Pancreas (tissue), 10 donors: ENCODE results near the gene SHROOM2. TPM values are rescaled to one million over a fixed set of nuclear protein-coding genes. Genes with fewer than 3 reads are reported as not detected.

ENCODE experiments used
- ATAC-seq, 4 donors: fragments of 200-7000 bp; cut with Tn5 transposase; one replicate each; pipeline versions ENCODE4 v1.8.0 to v1.9.1; 2020; ENCODE audit warnings: mild to moderate bottlenecking in 4 of 4, moderate library complexity in 4 of 4
- DNase-seq, 6 donors: peaks; one replicate each; pipeline ENCODE4 v3.0.0-alpha.2; 2020
- FAIRE-seq: peaks from 2 replicates; lab custom pipeline; 2012; peaks lifted over from hg19 to GRCh38; lab: Jason Lieb, UNC
- H3K27ac ChIP-seq, 4 donors: fragments of 200-600 bp; sonication (generic); 1 replicate in 3 of 4; 2 replicates in 1 of 4; pipeline versions ENCODE4 v1.5.0 to v1.8.0; 2020
- H3K27me3 ChIP-seq, 4 donors: fragments of 200-600 bp; one replicate each; pipeline ENCODE4 v1.8.0; 2021
- H3K36me3 ChIP-seq, 3 donors: fragments of 200-600 bp; sonication (generic) in 1 of 3; one replicate each; pipeline versions ENCODE4 v1.5.0 to v1.8.0; 2020 to 2021
- H3K4me1 ChIP-seq, 3 donors: fragments of 200-600 bp; one replicate each; pipeline ENCODE4 v1.8.0; 2021
- H3K4me3 ChIP-seq, 4 donors: fragments of 200-600 bp; sonication (generic) in 2 of 4; one replicate each; pipeline versions ENCODE4 v1.5.0 to v1.8.0; 2020 to 2021
- H3K9me3 ChIP-seq, 4 donors: fragments of 200-600 bp; one replicate each; pipeline ENCODE4 v1.8.0; 2021
- CTCF ChIP-seq, 4 donors: fragments of 200-600 bp; sonication (generic) in 3 of 4; IDR thresholded peaks; one replicate each; pipeline versions ENCODE4 v1.5.0 to v1.8.0; 2021; ENCODE audit warnings: antibody characterized with exemption in 4 of 4
- WGBS, 2 donors: extraction: QIAGEN DNeasy Blood & Tissue Kit; methylation state at CpG; one replicate each; pipeline ENCODE4 v1.1.7; 2013; 5-methylcytosine and 5-hydroxymethylcytosine counted together
- intact Hi-C, 3 donors: fragments of 100-400 bp; cut with DNase I; formaldehyde crosslinking; loops; one replicate each; pipeline versions ENCODE4 v1.11.1 to v1.14.2; 2022
- polyA plus RNA-seq, 2 donors: library from polyadenylated mRNA; stranded (reverse); fragments of 200-250 nt; gene quantifications; one replicate each; pipeline ENCODE4 v1.2.3, GENCODE V29; 2013
- total RNA-seq, 6 donors: library from RNA; stranded (reverse); fragmentation: NEBNext Ultra II Directional in 4 of 6; extraction: Animal tissue kit (Norgen Biotek cat#: 25700) in 4 of 6; gene quantifications; one replicate each; pipeline versions ENCODE4 v1.2.1 to v1.2.4, GENCODE V29; 2021 to 2023
- donor health status: healthy with polysubstance abuse.
- donor health status: DM: no; HTN: no; CAD: no; lungs with moderate emphysema.
- donor health status: DM: no; HTN: no; CAD: no.
- donor health status: control.
- donor health status: control.
- donor health status: Bipolar disorder and iron deficiency.
- donor health status: DM: yes; HTN: yes; CAD: no.
- donor health status: DM: no; HTN: no; CAD: no.
- donor health status: DM: no; HTN: no; CAD: no.
- donor health status: DM: yes; HTN: yes; CAD: no.

Gene SHROOM2
- total and polyA plus RNA-seq, 8 donors: 3.2 to 6.6 (median 3.8) TPM

GRCh38 chrX:9947131-9947794, 161.0 kb downstream of the SHROOM2 start:
- H3K4me3 ChIP-seq: no peak overlapping the region
- H3K9me3 ChIP-seq: no peaks in the 10 kb centered on the region
- H3K27me3 ChIP-seq: no peaks in the 10 kb centered on the region
- 74 to 79% methylated on average over 10 of the region's 10 CpGs for WGBS, 2 donors
- no peak for TF ChIP-seq CTCF (IDR thresholded peaks at IDR 0.05)
- FAIRE-seq (no peak), ATAC-seq (no peak), DNase-seq (no peak)
- no peaks in the 10 kb centered on the region for H3K36me3 ChIP-seq
- no peaks in the 10 kb centered on the region for H3K4me1 ChIP-seq
- intact Hi-C loops: no loop called here
- no peak overlapping the region for H3K27ac ChIP-seq

- no peak for FAIRE-seq
- 78 to 88% methylated on average over 9 of the region's 9 CpGs for WGBS, 2 donors
- DNase-seq: no peak
- Histone ChIP-seq H3K4me1 (no peaks in the 10 kb centered on the region), H3K27ac (no peak overlapping the region), H3K27me3 (no peaks in the 10 kb centered on the region), H3K9me3 (no peaks in the 10 kb centered on the region), H3K4me3 (no peak overlapping the region), H3K36me3 (no peaks in the 10 kb centered on the region)
- ATAC-seq: peak in 1 of 4 donors; percentile 41
- TF ChIP-seq CTCF (IDR thresholded peaks at IDR 0.05): no peak
- intact Hi-C loops: no loop called here
Observed at GRCh38 chrX:9948406-9948805, 162.2 kb downstream of the SHROOM2 start.

GRCh38 chrX:9952300-9952699, 166.1 kb downstream of the SHROOM2 start:
- TF ChIP-seq CTCF (IDR thresholded peaks at IDR 0.05): no peak
- no peak for ATAC-seq
- no peak for FAIRE-seq

GRCh38 chrX:9953396-9953795, 167.2 kb downstream of the SHROOM2 start:
- H3K9me3 ChIP-seq: no peaks in the 10 kb centered on the region
- no peak for DNase-seq
- no peak for FAIRE-seq
- TF ChIP-seq CTCF (IDR thresholded peaks at IDR 0.05): no peak
- no peak overlapping the region for H3K4me3 ChIP-seq
- intact Hi-C loops: no loop called here
- H3K27me3 ChIP-seq: no peaks in the 10 kb centered on the region
- no peak overlapping the region for H3K27ac ChIP-seq
- H3K36me3 ChIP-seq: no peaks in the 10 kb centered on the region
- H3K4me1 ChIP-seq: no peaks in the 10 kb centered on the region
- ATAC-seq: no peak
- 93 to 97% methylated on average over 2 of the region's 2 CpGs for WGBS, 2 donors

More at GRCh38 chrX:9952300-9952699, 166.1 kb downstream of the SHROOM2 start:
- Histone ChIP-seq H3K27me3 (no peaks in the 10 kb centered on the region), H3K4me1 (no peaks in the 10 kb centered on the region), H3K36me3 (no peaks in the 10 kb centered on the region), H3K4me3 (no peak overlapping the region), H3K27ac (no peak overlapping the region), H3K9me3 (no peaks in the 10 kb centered on the region)
- 39 to 52% methylated on average over 1 of the region's 1 CpG for WGBS, 2 donors
- intact Hi-C loops: no loop called here
- no peak for DNase-seq

- FAIRE-seq (no peak), DNase-seq (no peak), ATAC-seq (no peak)
- no peak overlapping the region for H3K4me3 ChIP-seq
- WGBS, 2 donors: 73 to 92% methylated on average over 6 of the region's 6 CpGs
- H3K27me3 ChIP-seq: no peaks in the 10 kb centered on the region
- H3K27ac ChIP-seq: no peak overlapping the region
- H3K4me1 ChIP-seq: no peaks in the 10 kb centered on the region
- no peaks in the 10 kb centered on the region for H3K9me3 ChIP-seq
- no peak for TF ChIP-seq CTCF (IDR thresholded peaks at IDR 0.05)
- intact Hi-C loops: no loop called here
- no peaks in the 10 kb centered on the region for H3K36me3 ChIP-seq
Observed at GRCh38 chrX:9955506-9955905, 169.3 kb downstream of the SHROOM2 start.
